Left lung (tissue), 10 donors: ENCODE data around the gene ARHGAP30. TPM values are rescaled to one million over a fixed set of nuclear protein-coding genes. Genes with fewer than 3 reads are reported as not detected.

Source experiments
- ATAC-seq: fragments of 200-7000 bp; cut with Tn5 transposase; one replicate; pipeline ENCODE4 v1.9.1; 2020; ENCODE audit warnings: moderate library complexity
- DNase-seq, 4 donors: peaks; one replicate each; pipeline ENCODE4 v3.0.0-alpha.2; 2013 to 2020
- H3K27ac ChIP-seq, 2 donors: fragments of 200-600 bp; sonication (generic) in 1 of 2; one replicate each; pipeline versions ENCODE4 v1.5.0 to v1.8.0; 2020 to 2021
- H3K27me3 ChIP-seq, 2 donors: fragments of 200-600 bp; sonication (generic) in 1 of 2; one replicate each; pipeline versions ENCODE4 v1.5.0 to v1.8.0; 2020 to 2021
- H3K36me3 ChIP-seq, 2 donors: fragments of 200-600 bp; sonication (generic) in 1 of 2; one replicate each; pipeline versions ENCODE4 v1.5.0 to v1.8.0; 2020 to 2021
- H3K4me1 ChIP-seq, 2 donors: fragments of 200-600 bp; one replicate each; pipeline ENCODE4 v1.8.0; 2021
- H3K4me3 ChIP-seq, 2 donors: fragments of 200-600 bp; sonication (generic) in 1 of 2; one replicate each; pipeline versions ENCODE4 v1.5.0 to v1.8.0; 2020 to 2021; ENCODE audit warnings: mild to moderate bottlenecking in 1 of 2
- H3K9me3 ChIP-seq, 2 donors: fragments of 200-600 bp; sonication (generic) in 1 of 2; one replicate each; pipeline versions ENCODE4 v1.5.0 to v1.8.0; 2020 to 2021
- CTCF ChIP-seq, 2 donors: fragments of 200-600 bp; sonication (generic) in 1 of 2; IDR thresholded peaks; one replicate each; pipeline versions ENCODE4 v1.5.0 to v1.8.0; 2021; ENCODE audit warnings: antibody characterized with exemption in 2 of 2
- intact Hi-C, 2 donors: fragments of 100-400 bp; cut with DNase I; formaldehyde crosslinking; loops; one replicate each; pipeline versions ENCODE4 v1.11.2 to v1.14.2; 2022
- polyA plus RNA-seq, 6 donors: library from polyadenylated mRNA; unstranded; fragments of 120-200 nt; gene quantifications; one replicate each; pipeline ENCODE4 v1.2.1, GENCODE V29; 2013; ENCODE audit not compliant: insufficient read length in 6 of 6
- total RNA-seq, 2 donors: library from RNA; stranded (reverse); fragmentation: NEBNext Ultra II Directional; extraction: Animal tissue kit (Norgen Biotek cat#: 25700); gene quantifications; one replicate each; pipeline ENCODE4 v1.2.1, GENCODE V29; 2021
- donor health status: DM: no; HTN: yes; CAD: no.
- donor health status: DM: no; HTN: no; CAD: no.

The ARHGAP30 gene
- total and polyA plus RNA-seq, 8 donors, result 3.0 to 57.7 (median 4.2) TPM

DNA sequence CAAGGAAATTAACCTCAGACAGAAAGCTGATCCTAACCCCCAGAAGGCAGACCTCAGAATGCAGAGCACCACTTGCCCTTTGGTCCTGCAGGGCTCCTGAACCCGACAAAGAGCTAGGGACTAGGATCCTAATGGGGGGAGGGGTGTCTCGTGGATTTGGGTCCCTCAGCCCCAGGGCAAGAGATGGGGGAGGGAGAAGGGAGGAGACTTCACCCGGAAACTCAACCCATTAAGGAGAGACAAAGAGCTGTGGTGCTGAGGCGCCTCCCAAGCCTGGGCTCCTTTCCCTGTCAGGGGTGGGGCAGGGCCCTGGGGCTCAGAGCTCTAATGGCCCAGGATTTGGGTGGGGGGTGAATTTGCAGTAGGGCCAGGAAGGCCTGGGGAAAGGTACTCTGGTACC, 16.8 kb upstream of the ARHGAP30 start:
- no peak overlapping the region for H3K27ac ChIP-seq
- intact Hi-C loops, result no loop called here
- no peaks in the 10 kb centered on the region for H3K27me3 ChIP-seq
- no peak for TF ChIP-seq CTCF (IDR thresholded peaks at IDR 0.05)
- no peaks in the 10 kb centered on the region for H3K36me3 ChIP-seq
- no peak for ATAC-seq
- DNase-seq, result no peak
- no peak overlapping the region for H3K4me3 ChIP-seq
- H3K4me1 ChIP-seq, result peaks cover 5 to 38% of the 10 kb centered on the region in 2 donors
- H3K9me3 ChIP-seq, result no peaks in the 10 kb centered on the region

DNA sequence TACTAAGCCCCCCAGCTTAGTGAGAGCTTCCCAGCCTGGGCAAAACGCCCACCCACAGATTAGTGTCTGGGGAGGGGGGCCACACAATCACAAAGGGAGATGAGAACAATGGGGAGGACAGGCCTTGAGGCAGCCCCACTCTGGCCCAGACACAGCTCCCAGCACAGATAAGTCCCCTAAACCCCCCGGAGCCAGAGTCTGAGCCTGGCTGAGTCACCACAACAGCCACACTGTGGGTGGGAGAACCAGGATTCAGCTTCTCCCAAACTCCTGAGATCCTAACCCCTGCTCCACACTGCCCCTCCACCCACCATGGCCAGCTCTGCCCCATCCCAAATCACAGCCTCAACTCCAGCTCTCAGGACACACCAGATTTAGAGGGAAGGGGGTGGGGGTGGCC, 15.5 kb upstream of the ARHGAP30 start:
- H3K9me3 ChIP-seq, result no peaks in the 10 kb centered on the region
- no peaks in the 10 kb centered on the region for H3K27me3 ChIP-seq
- TF ChIP-seq CTCF (IDR thresholded peaks at IDR 0.05), result no peak
- intact Hi-C loops, result no loop called here
- DNase-seq (no peak), ATAC-seq (no peak)
- no peaks in the 10 kb centered on the region for H3K36me3 ChIP-seq
- no peak overlapping the region for H3K27ac ChIP-seq
- H3K4me1 ChIP-seq, result peaks cover 5 to 47% of the 10 kb centered on the region in 2 donors
- H3K4me3 ChIP-seq, result no peak overlapping the region

DNA sequence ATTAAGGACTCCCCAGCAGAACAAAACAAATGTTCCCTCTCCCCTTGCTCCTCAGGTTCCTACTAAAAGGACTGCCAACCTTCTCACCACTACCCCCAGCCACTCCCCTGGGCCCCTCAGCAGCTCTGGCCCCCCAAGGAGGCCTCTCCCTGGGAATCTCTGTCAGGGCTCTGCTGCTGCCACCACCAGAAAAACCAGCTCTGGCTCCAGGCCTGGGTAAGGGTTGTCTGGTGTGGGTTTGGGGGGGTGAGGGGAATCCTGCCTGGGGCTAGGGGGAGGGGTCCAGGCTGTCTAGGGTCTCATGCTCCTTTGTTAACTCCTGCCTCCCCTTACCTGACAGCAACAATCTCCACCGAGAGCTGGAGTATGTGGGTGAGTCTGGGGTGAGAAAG, 14.9 kb upstream of the ARHGAP30 start:
- no peak overlapping the region for H3K27ac ChIP-seq
- H3K36me3 ChIP-seq, result no peaks in the 10 kb centered on the region
- H3K4me3 ChIP-seq, result no peak overlapping the region
- peaks cover 0 to 5% of the 10 kb centered on the region in 2 donors for H3K27me3 ChIP-seq
- DNase-seq, result peak in 1 of 4 donors; percentile 47
- no peak for TF ChIP-seq CTCF (IDR thresholded peaks at IDR 0.05)
- no peak for ATAC-seq
- H3K9me3 ChIP-seq, result no peaks in the 10 kb centered on the region
- H3K4me1 ChIP-seq, result peaks cover 5 to 46% of the 10 kb centered on the region in 2 donors
- intact Hi-C loops, result no loop called here

- peaks cover 5 to 40% of the 10 kb centered on the region in 2 donors for H3K4me1 ChIP-seq
- peaks cover 0 to 8% of the 10 kb centered on the region in 2 donors for H3K27me3 ChIP-seq
Observed at GRCh38 chr1:161083748-161084596, 14.3 kb upstream of the ARHGAP30 start.

More at GRCh38 chr1:161083748-161084596, 14.3 kb upstream of the ARHGAP30 start:
- Histone ChIP-seq H3K4me3 (no peak overlapping the region), H3K9me3 (no peaks in the 10 kb centered on the region), H3K36me3 (no peaks in the 10 kb centered on the region), H3K27ac (peak overlapping the region; percentile 53 to 68)
- intact Hi-C loops, result no loop called here
- TF ChIP-seq CTCF (IDR thresholded peaks at IDR 0.05), result no peak
- DNase-seq (no peak), ATAC-seq (peak; percentile 8)
